GM23338 (cell line): ENCODE results near the gene NPC1. TPM values are rescaled to one million over a fixed set of nuclear protein-coding genes. Genes with fewer than 3 reads are reported as not detected.

Experiments used
- ATAC-seq: fragments of 200-7000 bp; cut with Tn5 transposase; 3 replicates; pipeline ENCODE4 v1.9.1; 2020
- DNase-seq: peaks from one replicate; pipeline ENCODE4 v3.0.0-alpha.2; 2015; ENCODE audit warnings: low spot score
- H2AFZ ChIP-seq: fragments of 200-600 bp; sonication (generic); 2 replicates; pipeline ENCODE4 v1.8.0; 2016; ENCODE audit warnings: antibody characterized with exemption, mild to moderate bottlenecking, moderate library complexity
- H3F3A ChIP-seq: fragments of 200-600 bp; sonication (generic); replicated peaks from 2 replicates; pipeline ENCODE4 v1.8.0; 2017; ENCODE audit warnings: antibody characterized with exemption, mixed run types, low read depth
- H3K27ac ChIP-seq: fragments of 200-600 bp; sonication (generic); 2 replicates; pipeline ENCODE4 v1.6.1; 2016; ENCODE audit warnings: low read depth
- H3K27me3 ChIP-seq: fragments of 200-600 bp; sonication (generic); 2 replicates; pipeline ENCODE4 v1.8.0; 2016; ENCODE audit warnings: mild to moderate bottlenecking, mixed run types, moderate library complexity; ENCODE audit not compliant: insufficient read depth
- H3K36me3 ChIP-seq: fragments of 200-600 bp; sonication (generic); 2 replicates; pipeline ENCODE4 v1.8.0; 2016; ENCODE audit warnings: mild to moderate bottlenecking; ENCODE audit not compliant: insufficient read depth
- H3K4me1 ChIP-seq: fragments of 200-600 bp; sonication (generic); 2 replicates; pipeline ENCODE4 v1.8.0; 2016; ENCODE audit warnings: mild to moderate bottlenecking, moderate library complexity; ENCODE audit not compliant: insufficient read depth
- H3K4me2 ChIP-seq: fragments of 200-600 bp; sonication (generic); 2 replicates; pipeline ENCODE4 v1.7.1; 2017; ENCODE audit warnings: mixed run types
- H3K4me3 ChIP-seq: fragments of 200-600 bp; sonication (generic); 2 replicates; pipeline ENCODE4 v1.6.1; 2016; ENCODE audit warnings: mixed run types
- H3K79me2 ChIP-seq: fragments of 200-600 bp; sonication (generic); replicated peaks from 2 replicates; pipeline ENCODE4 v1.8.0; 2017; ENCODE audit warnings: mild to moderate bottlenecking; ENCODE audit not compliant: insufficient read depth
- H3K9me2 ChIP-seq: fragments of 200-600 bp; sonication (generic); 2 replicates; pipeline ENCODE4 v1.8.0; 2017; ENCODE audit not compliant: insufficient read depth
- H4K20me1 ChIP-seq: fragments of 200-600 bp; sonication (generic); replicated peaks from 2 replicates; pipeline ENCODE4 v1.8.0; 2017; ENCODE audit warnings: mild to moderate bottlenecking; ENCODE audit not compliant: insufficient read depth
- H3K27ac Mint-ChIP-seq: 2 replicates; pipeline ENCODE4 v1.8.0; 2020; ENCODE audit warnings: inconsistent platforms, mild to moderate bottlenecking, moderate library complexity, mixed read lengths
- H3K27me3 Mint-ChIP-seq: 3 replicates; pipeline ENCODE4 v1.8.0; 2022; ENCODE audit warnings: low read depth, mild to moderate bottlenecking, moderate library complexity, mixed read lengths, inconsistent platforms; ENCODE audit not compliant: insufficient read depth, poor library complexity
- H3K36me3 Mint-ChIP-seq: 3 replicates; pipeline ENCODE4 v1.8.0; 2021; ENCODE audit warnings: low read depth, mild to moderate bottlenecking, inconsistent platforms, moderate library complexity, mixed read lengths
- H3K4me1 Mint-ChIP-seq: 3 replicates; pipeline ENCODE4 v1.8.0; 2020; ENCODE audit warnings: mild to moderate bottlenecking, inconsistent platforms, mixed read lengths
- H3K4me3 Mint-ChIP-seq: 3 replicates; pipeline ENCODE4 v1.8.0; 2021; ENCODE audit warnings: moderate library complexity, mild to moderate bottlenecking, inconsistent platforms, mixed read lengths
- H3K9me3 Mint-ChIP-seq: 3 replicates; pipeline ENCODE4 v1.8.0; 2020; ENCODE audit warnings: moderate library complexity, mild to moderate bottlenecking, inconsistent platforms, mixed read lengths
- CREB1 ChIP-seq: fragments of 250-450 bp; sonication (Bioruptor Pico); IDR thresholded peaks from 2 replicates; pipeline ENCODE4 v1.5.0; 2020; ENCODE audit warnings: low read depth, mild to moderate bottlenecking, moderate library complexity
- EZH2 ChIP-seq: fragments of 200-600 bp; sonication (generic); IDR thresholded peaks from one replicate; pipeline ENCODE4 v1.8.0; 2017; ENCODE audit warnings: antibody characterized with exemption, mild to moderate bottlenecking, low read depth; ENCODE audit not compliant: unreplicated experiment
- EZH2phosphoT487 ChIP-seq: fragments of 200-600 bp; sonication (generic); IDR thresholded peaks from one replicate; pipeline ENCODE4 v1.8.1; 2018; ENCODE audit warnings: antibody characterized with exemption; ENCODE audit not compliant: unreplicated experiment
- JUNB ChIP-seq: IDR thresholded peaks from one replicate; pipeline ENCODE4 v1.6.1; 2016; ENCODE audit warnings: antibody characterized with exemption; ENCODE audit not compliant: unreplicated experiment
- NANOG ChIP-seq: IDR thresholded peaks from 2 replicates; pipeline ENCODE4 v1.6.1; 2016; ENCODE audit warnings: antibody characterized with exemption, borderline replicate concordance
- POLR2AphosphoS5 ChIP-seq: IDR thresholded peaks from 2 replicates; pipeline ENCODE4 v1.6.1; 2016; ENCODE audit warnings: antibody characterized with exemption, low read depth
- STAT1 ChIP-seq: IDR thresholded peaks from one replicate; pipeline ENCODE4 v1.6.1; 2016; ENCODE audit warnings: antibody characterized with exemption; ENCODE audit not compliant: unreplicated experiment
- ZNF114 ChIP-seq: fragments of 250-450 bp; sonication (Bioruptor Pico); IDR thresholded peaks from 2 replicates; pipeline ENCODE4 v1.5.0; 2020; ENCODE audit warnings: mild to moderate bottlenecking, moderate library complexity
- ZNF331 ChIP-seq: fragments of 250-450 bp; sonication (Bioruptor Pico); IDR thresholded peaks from 2 replicates; pipeline ENCODE4 v1.5.0; 2020; ENCODE audit warnings: low read depth, mild to moderate bottlenecking, moderate library complexity
- polyA plus RNA-seq: library from polyadenylated mRNA; unstranded; fragments of >200 nt; fragmentation: Nextera tagmentation; extraction: Ambion mirVana; gene quantifications from 2 replicates; pipeline ENCODE4 v1.2.1, GENCODE V29; 2016
- total RNA-seq: library from RNA; depleted of rRNA; stranded (reverse); fragments of >200 nt; shearing (Covaris generic); gene quantifications from 2 replicates; pipeline ENCODE4 v1.2.3, GENCODE V29; 2014
- TF ChIP-seq, protein P1 (sequence below): fragments of 250-450 bp; sonication (Bioruptor Pico); IDR thresholded peaks from 2 replicates; pipeline ENCODE4 v1.5.0; 2020; ENCODE audit warnings: mild to moderate bottlenecking, moderate library complexity
- TF ChIP-seq, protein P2 (sequence below), 2 experiments: fragments of 200-600 bp in 1 of 2; sonication (generic) in 1 of 2; conservative IDR thresholded peaks; 2 replicates each; pipeline versions ENCODE4 v1.5.1 to v1.6.1; 2016 to 2017; ENCODE audit warnings: antibody characterized with exemption in 2 of 2, low read depth in 2 of 2, mild to moderate bottlenecking in 2 of 2, moderate library complexity in 1 of 2
- TF ChIP-seq, protein P3 (sequence below): IDR thresholded peaks from one replicate; pipeline ENCODE4 v1.6.1; 2018; ENCODE audit warnings: antibody characterized with exemption; ENCODE audit not compliant: unreplicated experiment
- TF ChIP-seq, protein P4 (sequence below): IDR thresholded peaks from 2 replicates; pipeline ENCODE4 v1.6.1; 2016; ENCODE audit warnings: antibody characterized with exemption

NPC1 gene
- total and polyA plus RNA-seq, 2 experiments from 2014 or later: 18.4 to 45.1 TPM

DNA sequence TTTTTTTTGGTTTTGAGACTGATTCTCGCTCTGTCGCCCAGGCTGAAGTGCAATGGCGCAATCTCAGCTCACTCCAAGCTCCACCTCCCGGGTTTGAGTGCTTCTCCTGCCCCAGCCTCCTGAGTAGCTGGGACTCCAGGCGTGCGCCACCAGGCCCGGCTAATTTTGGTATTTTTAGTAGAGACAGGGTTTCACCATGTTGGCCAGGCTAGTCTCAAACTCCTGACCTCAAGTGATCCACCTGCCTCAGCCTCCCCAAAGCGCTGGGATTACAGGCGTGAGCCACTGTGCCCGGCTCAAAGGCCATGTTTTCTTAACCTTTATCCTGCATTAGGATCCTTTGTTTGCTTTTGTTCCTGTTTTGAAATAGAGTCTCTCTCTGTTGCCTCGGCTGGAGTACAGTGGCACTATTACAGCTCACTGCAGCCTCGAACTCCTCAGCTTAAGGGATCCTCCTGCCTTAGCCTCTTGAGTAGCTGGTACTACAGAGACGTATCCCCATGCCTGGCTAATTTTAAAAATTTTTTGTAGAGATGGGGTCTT lies 41.0 kb downstream of the NPC1 start:
- Histone ChIP-seq H3K36me3 (peaks cover 52% of the 10 kb centered on the region), H3K4me3 (no peak overlapping the region)

More for the DNA sequence above, 41.0 kb downstream of the NPC1 start:
- ATAC-seq (no peak), DNase-seq (no peak)
- no peak for TF ChIP-seq EZH2
- TF ChIP-seq NANOG: no peak
- TF ChIP-seq, protein P1, sequence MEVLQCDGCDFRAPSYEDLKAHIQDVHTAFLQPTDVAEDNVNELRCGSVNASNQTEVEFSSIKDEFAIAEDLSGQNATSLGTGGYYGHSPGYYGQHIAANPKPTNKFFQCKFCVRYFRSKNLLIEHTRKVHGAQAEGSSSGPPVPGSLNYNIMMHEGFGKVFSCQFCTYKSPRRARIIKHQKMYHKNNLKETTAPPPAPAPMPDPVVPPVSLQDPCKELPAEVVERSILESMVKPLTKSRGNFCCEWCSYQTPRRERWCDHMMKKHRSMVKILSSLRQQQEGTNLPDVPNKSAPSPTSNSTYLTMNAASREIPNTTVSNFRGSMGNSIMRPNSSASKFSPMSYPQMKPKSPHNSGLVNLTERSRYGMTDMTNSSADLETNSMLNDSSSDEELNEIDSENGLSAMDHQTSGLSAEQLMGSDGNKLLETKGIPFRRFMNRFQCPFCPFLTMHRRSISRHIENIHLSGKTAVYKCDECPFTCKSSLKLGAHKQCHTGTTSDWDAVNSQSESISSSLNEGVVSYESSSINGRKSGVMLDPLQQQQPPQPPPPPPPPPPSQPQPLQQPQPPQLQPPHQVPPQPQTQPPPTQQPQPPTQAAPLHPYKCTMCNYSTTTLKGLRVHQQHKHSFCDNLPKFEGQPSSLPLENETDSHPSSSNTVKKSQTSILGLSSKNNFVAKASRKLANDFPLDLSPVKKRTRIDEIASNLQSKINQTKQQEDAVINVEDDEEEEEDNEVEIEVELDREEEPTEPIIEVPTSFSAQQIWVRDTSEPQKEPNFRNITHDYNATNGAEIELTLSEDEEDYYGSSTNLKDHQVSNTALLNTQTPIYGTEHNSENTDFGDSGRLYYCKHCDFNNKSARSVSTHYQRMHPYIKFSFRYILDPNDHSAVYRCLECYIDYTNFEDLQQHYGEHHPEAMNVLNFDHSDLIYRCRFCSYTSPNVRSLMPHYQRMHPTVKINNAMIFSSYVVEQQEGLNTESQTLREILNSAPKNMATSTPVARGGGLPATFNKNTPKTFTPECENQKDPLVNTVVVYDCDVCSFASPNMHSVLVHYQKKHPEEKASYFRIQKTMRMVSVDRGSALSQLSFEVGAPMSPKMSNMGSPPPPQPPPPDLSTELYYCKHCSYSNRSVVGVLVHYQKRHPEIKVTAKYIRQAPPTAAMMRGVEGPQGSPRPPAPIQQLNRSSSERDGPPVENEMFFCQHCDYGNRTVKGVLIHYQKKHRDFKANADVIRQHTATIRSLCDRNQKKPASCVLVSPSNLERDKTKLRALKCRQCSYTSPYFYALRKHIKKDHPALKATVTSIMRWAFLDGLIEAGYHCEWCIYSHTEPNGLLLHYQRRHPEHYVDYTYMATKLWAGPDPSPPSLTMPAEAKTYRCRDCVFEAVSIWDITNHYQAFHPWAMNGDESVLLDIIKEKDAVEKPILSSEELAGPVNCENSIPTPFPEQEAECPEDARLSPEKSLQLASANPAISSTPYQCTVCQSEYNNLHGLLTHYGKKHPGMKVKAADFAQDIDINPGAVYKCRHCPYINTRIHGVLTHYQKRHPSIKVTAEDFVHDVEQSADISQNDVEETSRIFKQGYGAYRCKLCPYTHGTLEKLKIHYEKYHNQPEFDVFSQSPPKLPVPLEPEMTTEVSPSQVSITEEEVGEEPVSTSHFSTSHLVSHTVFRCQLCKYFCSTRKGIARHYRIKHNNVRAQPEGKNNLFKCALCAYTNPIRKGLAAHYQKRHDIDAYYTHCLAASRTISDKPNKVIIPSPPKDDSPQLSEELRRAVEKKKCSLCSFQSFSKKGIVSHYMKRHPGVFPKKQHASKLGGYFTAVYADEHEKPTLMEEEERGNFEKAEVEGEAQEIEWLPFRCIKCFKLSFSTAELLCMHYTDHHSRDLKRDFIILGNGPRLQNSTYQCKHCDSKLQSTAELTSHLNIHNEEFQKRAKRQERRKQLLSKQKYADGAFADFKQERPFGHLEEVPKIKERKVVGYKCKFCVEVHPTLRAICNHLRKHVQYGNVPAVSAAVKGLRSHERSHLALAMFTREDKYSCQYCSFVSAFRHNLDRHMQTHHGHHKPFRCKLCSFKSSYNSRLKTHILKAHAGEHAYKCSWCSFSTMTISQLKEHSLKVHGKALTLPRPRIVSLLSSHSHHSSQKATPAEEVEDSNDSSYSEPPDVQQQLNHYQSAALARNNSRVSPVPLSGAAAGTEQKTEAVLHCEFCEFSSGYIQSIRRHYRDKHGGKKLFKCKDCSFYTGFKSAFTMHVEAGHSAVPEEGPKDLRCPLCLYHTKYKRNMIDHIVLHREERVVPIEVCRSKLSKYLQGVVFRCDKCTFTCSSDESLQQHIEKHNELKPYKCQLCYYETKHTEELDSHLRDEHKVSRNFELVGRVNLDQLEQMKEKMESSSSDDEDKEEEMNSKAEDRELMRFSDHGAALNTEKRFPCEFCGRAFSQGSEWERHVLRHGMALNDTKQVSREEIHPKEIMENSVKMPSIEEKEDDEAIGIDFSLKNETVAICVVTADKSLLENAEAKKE (CRISPR knock-in tag): no peak
- TF ChIP-seq ZNF114: no peak
- TF ChIP-seq ZNF331: no peak
- TF ChIP-seq, protein P2, sequence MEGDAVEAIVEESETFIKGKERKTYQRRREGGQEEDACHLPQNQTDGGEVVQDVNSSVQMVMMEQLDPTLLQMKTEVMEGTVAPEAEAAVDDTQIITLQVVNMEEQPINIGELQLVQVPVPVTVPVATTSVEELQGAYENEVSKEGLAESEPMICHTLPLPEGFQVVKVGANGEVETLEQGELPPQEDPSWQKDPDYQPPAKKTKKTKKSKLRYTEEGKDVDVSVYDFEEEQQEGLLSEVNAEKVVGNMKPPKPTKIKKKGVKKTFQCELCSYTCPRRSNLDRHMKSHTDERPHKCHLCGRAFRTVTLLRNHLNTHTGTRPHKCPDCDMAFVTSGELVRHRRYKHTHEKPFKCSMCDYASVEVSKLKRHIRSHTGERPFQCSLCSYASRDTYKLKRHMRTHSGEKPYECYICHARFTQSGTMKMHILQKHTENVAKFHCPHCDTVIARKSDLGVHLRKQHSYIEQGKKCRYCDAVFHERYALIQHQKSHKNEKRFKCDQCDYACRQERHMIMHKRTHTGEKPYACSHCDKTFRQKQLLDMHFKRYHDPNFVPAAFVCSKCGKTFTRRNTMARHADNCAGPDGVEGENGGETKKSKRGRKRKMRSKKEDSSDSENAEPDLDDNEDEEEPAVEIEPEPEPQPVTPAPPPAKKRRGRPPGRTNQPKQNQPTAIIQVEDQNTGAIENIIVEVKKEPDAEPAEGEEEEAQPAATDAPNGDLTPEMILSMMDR (conservative IDR thresholded peaks at IDR 0.05; ENCODE audit: low read depth in 2 of 2): no peak
- TF ChIP-seq, protein P3, sequence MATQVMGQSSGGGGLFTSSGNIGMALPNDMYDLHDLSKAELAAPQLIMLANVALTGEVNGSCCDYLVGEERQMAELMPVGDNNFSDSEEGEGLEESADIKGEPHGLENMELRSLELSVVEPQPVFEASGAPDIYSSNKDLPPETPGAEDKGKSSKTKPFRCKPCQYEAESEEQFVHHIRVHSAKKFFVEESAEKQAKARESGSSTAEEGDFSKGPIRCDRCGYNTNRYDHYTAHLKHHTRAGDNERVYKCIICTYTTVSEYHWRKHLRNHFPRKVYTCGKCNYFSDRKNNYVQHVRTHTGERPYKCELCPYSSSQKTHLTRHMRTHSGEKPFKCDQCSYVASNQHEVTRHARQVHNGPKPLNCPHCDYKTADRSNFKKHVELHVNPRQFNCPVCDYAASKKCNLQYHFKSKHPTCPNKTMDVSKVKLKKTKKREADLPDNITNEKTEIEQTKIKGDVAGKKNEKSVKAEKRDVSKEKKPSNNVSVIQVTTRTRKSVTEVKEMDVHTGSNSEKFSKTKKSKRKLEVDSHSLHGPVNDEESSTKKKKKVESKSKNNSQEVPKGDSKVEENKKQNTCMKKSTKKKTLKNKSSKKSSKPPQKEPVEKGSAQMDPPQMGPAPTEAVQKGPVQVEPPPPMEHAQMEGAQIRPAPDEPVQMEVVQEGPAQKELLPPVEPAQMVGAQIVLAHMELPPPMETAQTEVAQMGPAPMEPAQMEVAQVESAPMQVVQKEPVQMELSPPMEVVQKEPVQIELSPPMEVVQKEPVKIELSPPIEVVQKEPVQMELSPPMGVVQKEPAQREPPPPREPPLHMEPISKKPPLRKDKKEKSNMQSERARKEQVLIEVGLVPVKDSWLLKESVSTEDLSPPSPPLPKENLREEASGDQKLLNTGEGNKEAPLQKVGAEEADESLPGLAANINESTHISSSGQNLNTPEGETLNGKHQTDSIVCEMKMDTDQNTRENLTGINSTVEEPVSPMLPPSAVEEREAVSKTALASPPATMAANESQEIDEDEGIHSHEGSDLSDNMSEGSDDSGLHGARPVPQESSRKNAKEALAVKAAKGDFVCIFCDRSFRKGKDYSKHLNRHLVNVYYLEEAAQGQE: no peak
- TF ChIP-seq EZH2phosphoT487: no peak
- no peak for TF ChIP-seq CREB1 (CRISPR knock-in tag)
- TF ChIP-seq STAT1: no peak
- no peak for TF ChIP-seq POLR2AphosphoS5
- no peak for TF ChIP-seq JUNB
- TF ChIP-seq, protein P4, sequence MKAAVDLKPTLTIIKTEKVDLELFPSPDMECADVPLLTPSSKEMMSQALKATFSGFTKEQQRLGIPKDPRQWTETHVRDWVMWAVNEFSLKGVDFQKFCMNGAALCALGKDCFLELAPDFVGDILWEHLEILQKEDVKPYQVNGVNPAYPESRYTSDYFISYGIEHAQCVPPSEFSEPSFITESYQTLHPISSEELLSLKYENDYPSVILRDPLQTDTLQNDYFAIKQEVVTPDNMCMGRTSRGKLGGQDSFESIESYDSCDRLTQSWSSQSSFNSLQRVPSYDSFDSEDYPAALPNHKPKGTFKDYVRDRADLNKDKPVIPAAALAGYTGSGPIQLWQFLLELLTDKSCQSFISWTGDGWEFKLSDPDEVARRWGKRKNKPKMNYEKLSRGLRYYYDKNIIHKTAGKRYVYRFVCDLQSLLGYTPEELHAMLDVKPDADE: no peak
- Mint-ChIP-seq H3K36me3 (peaks cover 55% of the 10 kb centered on the region), H3K4me3 (no peak overlapping the region), H3K27ac (no peak overlapping the region), H3K4me1 (no peaks in the 10 kb centered on the region), H3K27me3 (peaks cover 2% of the 10 kb centered on the region), H3K9me3 (no peaks in the 10 kb centered on the region)
- peaks cover 9% of the 10 kb centered on the region for H4K20me1 ChIP-seq
- no peak overlapping the region for H3K27ac ChIP-seq
- H3K27me3 ChIP-seq: no peaks in the 10 kb centered on the region
- H3K4me2 ChIP-seq: no peak overlapping the region
- no peaks in the 10 kb centered on the region for H3K4me1 ChIP-seq
- no peaks in the 10 kb centered on the region for H3K9me2 ChIP-seq
- H3K79me2 ChIP-seq: no peaks in the 10 kb centered on the region
- no peak overlapping the region for H2AFZ ChIP-seq
- no peaks in the 10 kb centered on the region for H3F3A ChIP-seq
